T-helper 9 cell (primary cell): ENCODE measurements around the gene TCF15.

Experiments
- DNase-seq: peaks from one replicate; pipeline ENCODE4 v3.0.0-alpha.2; 2020
- total RNA-seq, 2 donors: gene quantifications; one replicate each; lab custom pipeline; 2026; lab: John Stamatoyannopoulos, UW

Gene TCF15, protein sequence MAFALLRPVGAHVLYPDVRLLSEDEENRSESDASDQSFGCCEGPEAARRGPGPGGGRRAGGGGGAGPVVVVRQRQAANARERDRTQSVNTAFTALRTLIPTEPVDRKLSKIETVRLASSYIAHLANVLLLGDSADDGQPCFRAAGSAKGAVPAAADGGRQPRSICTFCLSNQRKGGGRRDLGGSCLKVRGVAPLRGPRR
- 0 reads per million in 2 donors for total RNA-seq

- DNase-seq = no peak
Observed at GRCh38 chr20:610130-611046, at the start of gene TCF15. Gene TCF15 (minus strand): TSS chr20:610309. CDS start chr20:610237, 72 bp downstream.

DNA sequence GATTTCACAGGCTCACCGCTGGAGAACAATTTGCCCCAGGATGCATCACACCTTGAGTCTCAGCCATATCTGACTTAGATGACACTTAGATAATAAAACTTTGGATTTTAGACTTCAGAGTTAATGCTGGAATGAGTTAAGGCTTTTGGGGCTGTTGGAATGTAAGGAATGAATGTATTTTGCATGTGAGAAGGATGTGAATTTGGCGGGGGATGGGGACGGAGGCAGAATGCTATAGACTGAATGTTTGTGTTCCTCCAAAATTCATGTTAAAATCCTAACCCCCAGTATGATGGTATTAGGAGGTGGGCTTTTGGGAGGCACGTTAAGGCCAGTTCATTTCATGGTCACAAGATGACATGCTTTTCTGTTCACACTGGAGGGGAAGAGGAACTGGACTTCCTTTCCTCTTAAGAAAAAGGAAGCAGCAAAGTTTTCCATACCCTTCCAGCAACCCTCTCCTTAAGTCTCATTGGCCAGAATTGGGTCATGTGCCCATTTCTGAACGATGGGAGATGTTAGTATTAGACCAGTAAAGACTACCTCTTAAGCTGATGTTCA lies 48.7 kb upstream of the TCF15 start:
- DNase-seq = no peak

- no peak for DNase-seq
Observed at GRCh38 chr20:658202-658601, 48.1 kb upstream of the TCF15 start.

- DNase-seq = no peak
Observed at GRCh38 chr20:655726-656624, 45.9 kb upstream of the TCF15 start.

- DNase-seq = no peak
Observed at GRCh38 chr20:654417-654750, 44.3 kb upstream of the TCF15 start.

DNA sequence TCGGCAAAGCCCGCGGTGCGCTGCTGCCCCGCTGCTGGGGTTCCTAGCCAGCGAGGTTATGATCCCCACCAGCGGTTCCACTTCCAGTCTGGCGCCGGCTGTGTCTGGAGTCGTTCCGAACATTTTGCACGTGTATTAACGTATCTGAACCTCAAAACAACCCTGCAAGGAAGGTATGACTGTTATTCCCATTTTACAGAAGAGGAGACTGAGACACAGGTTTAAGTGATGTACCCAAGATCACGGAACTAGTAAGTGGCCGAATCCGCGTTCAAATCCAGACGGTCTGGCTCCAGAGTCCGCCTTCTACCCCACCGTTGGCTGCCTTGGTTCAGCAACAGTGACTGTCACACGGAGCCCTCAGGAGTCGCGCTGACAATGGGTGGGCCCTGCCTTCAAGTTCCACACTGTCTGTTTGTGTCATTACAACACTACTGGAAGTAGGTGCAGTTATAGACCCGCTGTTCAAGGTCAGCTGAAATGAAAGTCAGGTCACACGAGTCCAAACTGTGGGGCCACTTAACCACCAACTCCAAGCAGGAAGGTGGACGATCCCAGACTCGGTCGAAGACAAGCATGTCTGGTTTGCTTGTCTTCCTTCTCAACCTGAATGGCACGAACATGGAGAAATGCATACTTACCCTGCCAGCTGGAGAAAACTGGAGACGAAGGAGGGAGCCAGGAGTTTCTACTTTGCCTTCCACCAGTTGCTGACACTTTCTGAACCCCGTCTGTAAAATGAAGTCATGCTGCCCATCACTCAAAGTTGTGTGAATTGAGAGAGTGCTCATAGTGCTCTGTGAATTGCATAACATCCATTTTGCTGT lies 43.7 kb upstream of the TCF15 start:
- no peak for DNase-seq

- DNase-seq = peak; percentile 66
Observed at GRCh38 chr20:653110-653589, 43.0 kb upstream of the TCF15 start, which contains the start of gene SRXN1. Gene SRXN1 (minus strand): TSS chr20:653200. CDS start chr20:653185, 15 bp downstream.

- no peak for DNase-seq
Observed at GRCh38 chr20:652615-653109, 42.6 kb upstream of the TCF15 start.

- DNase-seq = no peak
Observed at GRCh38 chr20:651713-652614, 41.9 kb upstream of the TCF15 start.

GRCh38 chr20:650954-651353 lies 40.8 kb upstream of the TCF15 start:
- no peak for DNase-seq

- DNase-seq = no peak
Observed at GRCh38 chr20:650281-650680, 40.2 kb upstream of the TCF15 start.

DNA sequence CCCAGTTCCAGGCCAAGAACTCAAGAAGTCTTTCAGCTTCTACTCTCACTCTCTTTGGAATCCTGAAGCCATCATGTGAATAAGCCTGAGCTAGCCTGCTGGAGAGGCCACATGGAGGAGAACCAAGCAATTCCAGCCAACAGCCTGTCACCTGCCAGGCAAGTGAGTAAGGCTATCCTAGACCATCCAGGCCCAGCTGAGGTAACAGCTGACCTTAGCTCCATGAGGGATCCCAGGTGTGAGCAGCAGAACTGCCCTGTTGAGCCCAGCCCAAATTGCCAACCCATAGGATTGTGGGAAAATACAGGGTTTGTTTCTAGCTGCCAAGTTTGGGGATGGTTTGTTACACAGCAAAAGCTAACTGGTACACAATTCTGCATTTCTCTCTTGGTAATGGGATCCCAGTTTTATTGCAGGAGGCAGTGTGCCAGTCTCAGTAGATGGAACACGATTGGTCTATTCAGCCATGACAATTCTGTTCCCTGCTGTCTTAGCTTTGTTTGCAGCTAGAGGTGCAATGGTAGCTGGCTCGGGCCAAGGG lies 37.4 kb upstream of the TCF15 start:
- no peak for DNase-seq

DNA sequence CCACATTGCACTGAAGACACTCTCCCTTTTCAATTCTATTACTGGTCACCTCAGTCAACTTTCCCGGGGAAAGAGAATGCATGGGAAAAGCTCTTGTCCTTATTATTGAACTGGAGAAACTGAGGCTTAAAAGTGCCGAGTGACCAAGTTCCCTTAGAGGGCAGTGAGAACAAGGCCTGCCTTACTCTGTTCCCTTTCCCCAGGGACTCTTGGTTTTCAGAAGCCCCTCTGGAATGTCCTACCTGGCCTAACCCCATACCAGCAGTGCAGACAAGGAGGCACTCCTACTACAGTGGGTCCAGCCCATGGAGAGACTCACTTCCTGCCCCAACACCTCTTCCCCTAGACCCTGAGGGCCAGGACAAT lies 36.7 kb upstream of the TCF15 start:
- no peak for DNase-seq

DNA sequence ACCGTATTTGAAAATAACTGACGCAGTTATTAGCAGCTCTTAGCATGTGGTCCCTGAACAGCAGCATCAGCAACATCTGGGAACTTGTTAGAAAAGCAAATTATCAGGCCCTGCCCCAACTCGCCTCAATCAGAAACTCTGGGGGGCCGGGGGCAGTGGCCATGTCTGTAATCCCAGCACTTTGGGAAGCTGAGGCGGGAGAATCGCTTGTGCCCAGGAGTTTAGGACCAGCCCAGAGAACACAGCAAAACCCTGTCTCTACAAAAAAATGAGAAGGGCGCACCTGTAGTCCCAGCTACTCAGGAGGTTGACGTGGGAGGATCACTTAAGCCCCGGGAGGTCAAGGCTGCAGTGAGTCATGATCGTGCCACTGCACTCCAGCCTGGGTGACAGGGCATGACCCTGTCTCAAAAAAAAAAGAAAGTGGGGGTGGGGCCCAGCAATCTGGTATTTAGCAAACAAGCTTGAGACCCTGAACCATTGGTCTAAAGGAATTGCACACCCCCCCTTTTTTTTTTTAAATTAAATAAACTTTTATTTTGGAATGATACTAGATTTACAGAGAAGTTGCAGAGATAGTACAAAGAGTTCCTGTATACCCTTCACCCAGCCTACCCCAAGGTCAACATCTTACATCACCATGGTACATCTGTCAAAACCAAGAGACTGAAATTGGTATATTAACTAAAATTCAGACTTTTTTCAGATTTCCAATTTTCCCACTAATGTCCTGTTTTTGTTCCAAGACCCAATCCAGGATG lies 36.2 kb upstream of the TCF15 start:
- DNase-seq = no peak

DNA sequence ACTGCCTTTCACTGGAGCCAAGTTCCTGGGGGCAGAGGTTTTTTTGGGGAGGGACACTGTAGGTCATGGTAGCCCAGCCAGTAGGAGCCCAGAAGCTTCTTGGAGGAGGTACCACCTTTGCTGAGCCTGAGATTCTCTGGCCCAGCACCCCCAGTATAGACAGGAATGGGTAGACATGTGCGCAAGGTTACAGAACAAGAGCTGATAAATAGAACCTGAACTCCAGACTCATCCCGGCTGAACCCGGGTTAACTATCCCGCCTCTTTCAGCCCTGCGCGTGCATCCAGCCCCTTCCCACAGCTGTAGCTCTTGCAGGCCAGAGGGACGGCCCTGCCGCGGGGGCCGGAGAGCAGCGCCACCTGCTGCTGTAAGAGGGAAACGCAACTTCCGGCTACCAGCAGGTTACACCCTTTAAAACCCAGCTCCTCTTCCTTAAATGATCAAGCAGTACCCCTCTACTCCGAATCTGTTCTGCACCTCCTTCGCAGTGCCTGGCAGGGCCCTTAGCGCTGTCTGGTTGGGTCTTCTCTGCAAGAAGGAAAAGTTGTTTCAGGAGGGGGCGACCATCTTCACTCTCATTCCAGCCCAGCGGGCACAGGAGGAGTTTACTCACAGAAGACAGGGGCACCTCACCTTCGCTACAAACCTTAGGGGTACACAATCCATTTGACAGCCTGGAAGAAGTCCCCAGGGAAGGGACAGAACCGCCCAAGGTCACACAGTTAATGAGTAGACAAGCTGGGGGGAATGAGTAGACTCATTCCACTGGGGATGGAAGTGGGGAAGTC lies 35.4 kb upstream of the TCF15 start:
- DNase-seq = peak; percentile 52

DNA sequence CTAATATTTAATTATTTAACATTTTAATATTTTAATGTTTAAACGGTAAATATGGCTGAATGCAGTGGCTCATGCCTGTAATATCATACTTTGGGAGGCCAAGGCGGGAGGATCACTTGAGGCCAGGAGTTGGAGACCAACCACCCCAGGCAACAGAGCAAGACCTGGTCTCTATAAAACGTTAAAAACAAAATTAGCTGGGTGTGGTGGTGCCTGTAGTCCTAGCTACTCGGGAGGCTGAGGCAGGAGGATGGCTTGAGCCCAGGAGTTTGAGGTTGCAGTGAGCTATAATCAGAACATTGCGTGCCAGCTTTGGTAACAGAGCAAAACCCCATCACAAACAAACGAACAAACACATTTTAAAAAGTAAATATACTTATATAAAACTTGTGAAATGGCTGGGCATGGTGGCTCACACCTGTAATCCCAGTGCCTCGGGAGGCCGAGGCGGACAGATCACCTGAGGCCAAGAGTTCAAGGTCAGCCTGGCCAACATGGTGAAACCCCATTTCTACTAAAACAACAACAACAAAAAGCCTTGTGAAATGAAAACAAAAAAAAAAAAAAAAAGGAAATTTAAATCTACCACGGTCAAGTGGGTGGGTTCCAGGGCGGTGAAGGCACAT lies 34.7 kb upstream of the TCF15 start:
- DNase-seq = no peak

GRCh38 chr20:642398-643174 lies 32.5 kb upstream of the TCF15 start:
- DNase-seq = no peak
